Measurements from ENCODE around the gene AQP12B. TPM values are rescaled to one million over a fixed set of nuclear protein-coding genes. Genes with fewer than 3 reads are reported as not detected.
A peak's percentile ranks its signal among the peaks of the same experiment; 100 is the strongest.
"Not testable (repeated sequence)": the region's sequence is repeated elsewhere in the genome, so short reads cannot be mapped to it uniquely, and the experiment has no call there.

AQP12B gene
- total RNA-seq, 2 donors from 2014 or later, result not detected

GRCh38 chr2:240698852-240699561, 16.3 kb upstream of the AQP12B start:
- not testable (repeated sequence) for H3K27me3 Mint-ChIP-seq; H3K4me1 Mint-ChIP-seq; H3K4me3 Mint-ChIP-seq; H3K36me3 Mint-ChIP-seq (ENCODE audit: low read depth); H3K27ac Mint-ChIP-seq; H3K9me3 Mint-ChIP-seq
- peak; percentile 16 for ATAC-seq (replicated peaks)

GRCh38 chr2:240696469-240696868, 13.8 kb upstream of the AQP12B start:
- not testable (repeated sequence) for H3K4me1 Mint-ChIP-seq; H3K36me3 Mint-ChIP-seq (ENCODE audit: low read depth); ATAC-seq (replicated peaks); H3K9me3 Mint-ChIP-seq; H3K27me3 Mint-ChIP-seq; H3K4me3 Mint-ChIP-seq; H3K27ac Mint-ChIP-seq

GRCh38 chr2:240695593-240695992, 12.9 kb upstream of the AQP12B start:
- H3K9me3 Mint-ChIP-seq; H3K4me1 Mint-ChIP-seq; H3K27me3 Mint-ChIP-seq; H3K27ac Mint-ChIP-seq; H3K4me3 Mint-ChIP-seq; ATAC-seq (replicated peaks); H3K36me3 Mint-ChIP-seq (ENCODE audit: low read depth): not testable (repeated sequence)

- H3K36me3 Mint-ChIP-seq (ENCODE audit: low read depth); H3K4me3 Mint-ChIP-seq; H3K27ac Mint-ChIP-seq; H3K9me3 Mint-ChIP-seq; H3K27me3 Mint-ChIP-seq; H3K4me1 Mint-ChIP-seq; ATAC-seq (replicated peaks): not testable (repeated sequence)
Observed at GRCh38 chr2:240694304-240694703, 11.6 kb upstream of the AQP12B start.

- not testable (repeated sequence) for H3K27me3 Mint-ChIP-seq; H3K27ac Mint-ChIP-seq; H3K4me1 Mint-ChIP-seq; H3K9me3 Mint-ChIP-seq; ATAC-seq (replicated peaks); H3K4me3 Mint-ChIP-seq; H3K36me3 Mint-ChIP-seq (ENCODE audit: low read depth)
Observed at GRCh38 chr2:240692583-240693561, 10.2 kb upstream of the AQP12B start.

- not testable (repeated sequence) for ATAC-seq (replicated peaks); H3K27me3 Mint-ChIP-seq
Observed at GRCh38 chr2:240691631-240692420, 9.1 kb upstream of the AQP12B start, which contains the start of gene AQP12A. Gene AQP12A, plus strand, starts transcription at chr2:240691866. Its CDS starts 48 bp downstream, at chr2:240691914.

GRCh38 chr2:240691075-240691427, 8.4 kb upstream of the AQP12B start:
- not testable (repeated sequence) for H3K27ac Mint-ChIP-seq; H3K36me3 Mint-ChIP-seq (ENCODE audit: low read depth); H3K9me3 Mint-ChIP-seq; H3K4me1 Mint-ChIP-seq; H3K27me3 Mint-ChIP-seq; H3K4me3 Mint-ChIP-seq; ATAC-seq (replicated peaks)

More at GRCh38 chr2:240691631-240692420, 9.1 kb upstream of the AQP12B start, which contains the start of gene AQP12A:
- H3K4me3 Mint-ChIP-seq; H3K4me1 Mint-ChIP-seq; H3K36me3 Mint-ChIP-seq (ENCODE audit: low read depth); H3K9me3 Mint-ChIP-seq; H3K27ac Mint-ChIP-seq: not testable (repeated sequence)

GRCh38 chr2:240690421-240691074, 7.9 kb upstream of the AQP12B start:
- H3K36me3 Mint-ChIP-seq (ENCODE audit: low read depth); H3K4me1 Mint-ChIP-seq; H3K27ac Mint-ChIP-seq; H3K9me3 Mint-ChIP-seq; H3K27me3 Mint-ChIP-seq; H3K4me3 Mint-ChIP-seq: not testable (repeated sequence)
- ATAC-seq (replicated peaks), result peak; percentile 37

- Mint-ChIP-seq H3K4me3 (no peak overlapping the region), H3K27me3 (no peaks in the 10 kb centered on the region), H3K9me3 (no peaks in the 10 kb centered on the region), H3K4me1 (no peaks in the 10 kb centered on the region), H3K36me3 (ENCODE audit: low read depth) (no peaks in the 10 kb centered on the region), H3K27ac (no peak overlapping the region)
- no peak for ATAC-seq (replicated peaks)
Observed at GRCh38 chr2:240689975-240690374, 7.3 kb upstream of the AQP12B start.

- Mint-ChIP-seq H3K4me3 (no peak overlapping the region), H3K9me3 (no peaks in the 10 kb centered on the region), H3K27me3 (no peaks in the 10 kb centered on the region), H3K36me3 (ENCODE audit: low read depth) (no peaks in the 10 kb centered on the region), H3K4me1 (no peaks in the 10 kb centered on the region), H3K27ac (no peak overlapping the region)
- no peak for ATAC-seq (replicated peaks)
Observed at GRCh38 chr2:240688553-240688919, 5.9 kb upstream of the AQP12B start.

- Mint-ChIP-seq H3K36me3 (ENCODE audit: low read depth) (no peaks in the 10 kb centered on the region), H3K9me3 (no peaks in the 10 kb centered on the region), H3K4me1 (no peaks in the 10 kb centered on the region), H3K27me3 (no peaks in the 10 kb centered on the region), H3K27ac (no peak overlapping the region), H3K4me3 (no peak overlapping the region)
- ATAC-seq (replicated peaks), result no peak
Observed at GRCh38 chr2:240687741-240688552, 5.3 kb upstream of the AQP12B start.

GRCh38 chr2:240687045-240687740, 4.5 kb upstream of the AQP12B start:
- Mint-ChIP-seq H3K27me3 (no peaks in the 10 kb centered on the region), H3K4me3 (no peak overlapping the region), H3K9me3 (no peaks in the 10 kb centered on the region), H3K27ac (no peak overlapping the region), H3K4me1 (no peaks in the 10 kb centered on the region), H3K36me3 (ENCODE audit: low read depth) (no peaks in the 10 kb centered on the region)
- ATAC-seq (replicated peaks), result no peak

GRCh38 chr2:240686460-240686859, 3.8 kb upstream of the AQP12B start:
- no peak for ATAC-seq (replicated peaks)
- Mint-ChIP-seq H3K27ac (peak overlapping the region; percentile 67), H3K36me3 (ENCODE audit: low read depth) (no peaks in the 10 kb centered on the region), H3K4me3 (no peak overlapping the region), H3K4me1 (no peaks in the 10 kb centered on the region), H3K9me3 (no peaks in the 10 kb centered on the region), H3K27me3 (no peaks in the 10 kb centered on the region)
